Caki2 (cell line): ENCODE results near the gene MEP1B. TPM values are rescaled to one million over a fixed set of nuclear protein-coding genes. Genes with fewer than 3 reads are reported as not detected.
"Not testable (repeated sequence)": the region's sequence is repeated elsewhere in the genome, so short reads cannot be mapped to it uniquely, and the experiment has no call there.

Experiments
- DNase-seq: peaks from one replicate; pipeline ENCODE4 v3.0.0-alpha.2; 2015; ENCODE audit warnings: low read depth
- in situ Hi-C: cut with HindIII; loops from 2 replicates; pipeline ENCODE4 v1.10.0; 2016; ENCODE audit warnings: low sequenced_read_pairs, low pct_unique_long_range_greater_than_20kb, mixed read lengths
- total RNA-seq: library from RNA; depleted of rRNA; stranded (reverse); fragments of >200 nt; shearing (Covaris generic); gene quantifications from 2 replicates; pipeline ENCODE4 v1.2.3, GENCODE V29; 2014; ENCODE audit warnings: low replicate concordance

MEP1B gene
- total RNA-seq, 1 experiment from 2014 or later = not detected

GRCh38 chr18:32201948-32202672 is 12.3 kb downstream of the MEP1B start:
- no peak for DNase-seq
- in situ Hi-C loops = no loop called here

GRCh38 chr18:32208023-32208422 is 18.2 kb downstream of the MEP1B start:
- DNase-seq = no peak
- in situ Hi-C loops = no loop called here

DNA sequence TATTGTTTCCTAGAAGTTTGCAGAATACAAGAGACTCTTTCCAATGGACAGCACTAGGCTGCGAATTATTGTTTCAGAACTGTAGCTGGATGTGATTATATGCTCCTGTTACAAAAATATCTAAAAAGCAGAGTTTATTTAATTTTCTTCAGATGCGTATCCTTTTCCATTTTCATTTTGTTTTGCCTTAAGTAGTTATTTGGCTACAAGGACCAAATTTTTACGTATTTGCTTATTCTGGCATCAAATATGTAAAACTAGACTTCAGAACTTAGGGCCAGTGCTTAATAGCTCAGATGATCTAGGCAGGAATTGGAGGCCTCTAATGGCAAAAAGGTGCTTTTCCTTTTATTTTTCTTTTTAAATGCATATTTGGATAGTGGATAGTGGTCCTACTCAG is 18.7 kb downstream of the MEP1B start:
- in situ Hi-C loops = no loop called here
- DNase-seq = no peak

- in situ Hi-C loops = no loop called here
Measured at GRCh38 chr18:32209685-32210445, 20.0 kb downstream of the MEP1B start.

GRCh38 chr18:32213693-32214092 is 23.9 kb downstream of the MEP1B start:
- in situ Hi-C loops = no loop called here
- DNase-seq = no peak

More at GRCh38 chr18:32209685-32210445, 20.0 kb downstream of the MEP1B start:
- no peak for DNase-seq

DNA sequence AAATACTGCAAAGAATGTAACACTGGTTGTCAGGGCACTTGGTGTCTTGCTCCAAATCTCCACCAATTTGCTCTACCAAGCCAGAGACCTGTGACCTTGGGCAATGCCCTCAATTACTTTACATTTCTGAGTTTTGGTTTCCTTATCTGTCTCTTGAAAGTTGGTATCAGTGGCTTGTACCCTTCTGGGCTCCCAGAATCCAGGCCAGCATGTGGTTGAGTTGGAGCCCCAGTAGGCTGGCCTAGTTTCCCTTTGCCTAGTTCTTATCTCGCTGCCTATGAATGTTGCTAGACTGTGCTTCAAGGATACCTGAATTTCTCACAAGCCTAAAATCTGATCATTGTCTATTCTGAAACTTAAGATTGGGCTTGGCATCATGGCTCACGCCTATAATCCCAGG is 26.6 kb downstream of the MEP1B start:
- no peak for DNase-seq
- in situ Hi-C loops = no loop called here

GRCh38 chr18:32219431-32220018 is 29.7 kb downstream of the MEP1B start:
- in situ Hi-C loops = no loop called here

DNA sequence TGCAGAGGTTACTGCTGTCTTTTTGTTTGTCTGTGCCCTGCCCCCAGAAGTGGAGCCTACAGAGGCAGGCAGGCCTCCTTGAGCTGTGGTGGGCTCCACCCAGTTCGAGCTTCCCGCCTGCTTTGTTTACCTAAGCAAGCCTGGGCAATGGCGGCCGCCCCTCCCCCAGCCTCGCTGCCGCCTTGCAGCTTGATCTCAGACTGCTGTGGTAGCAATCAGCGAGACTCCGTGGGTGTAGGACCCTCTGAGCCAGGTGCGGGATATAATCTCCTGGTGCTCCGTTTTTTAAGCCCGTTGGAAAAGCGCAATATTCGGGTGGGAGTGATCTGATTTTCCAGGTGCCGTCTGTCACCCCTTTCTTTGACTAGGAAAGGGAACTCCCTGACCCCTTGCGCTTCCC is 43.5 kb downstream of the MEP1B start:
- DNase-seq, in situ Hi-C loops: not testable (repeated sequence)

More at GRCh38 chr18:32219431-32220018, 29.7 kb downstream of the MEP1B start:
- DNase-seq = no peak

GRCh38 chr18:32237049-32237448 is 47.2 kb downstream of the MEP1B start:
- in situ Hi-C loops = no loop called here
- DNase-seq = no peak

GRCh38 chr18:32238635-32239268 is 48.9 kb downstream of the MEP1B start:
- in situ Hi-C loops = no loop called here

DNA sequence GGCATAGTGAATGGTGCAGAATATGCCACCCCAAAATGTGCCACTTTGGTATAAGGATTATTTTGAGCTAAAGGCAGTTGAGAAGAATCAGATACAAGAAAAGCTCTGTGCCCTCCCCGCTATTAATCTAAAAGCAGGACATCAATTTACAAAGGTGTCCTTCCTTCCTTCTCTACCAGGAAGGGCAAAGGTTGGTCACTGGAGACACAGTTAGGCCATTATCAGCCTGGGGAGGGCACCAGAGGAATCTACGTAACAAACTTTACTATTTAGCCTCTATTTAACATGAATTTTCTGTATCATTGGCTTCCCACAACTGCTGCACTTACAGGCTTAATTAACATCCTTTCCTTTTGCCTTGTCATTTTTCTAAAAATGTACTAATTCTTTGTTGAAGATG is 52.6 kb downstream of the MEP1B start:
- in situ Hi-C loops = no loop called here
- DNase-seq = no peak

More at GRCh38 chr18:32238635-32239268, 48.9 kb downstream of the MEP1B start:
- DNase-seq = no peak

DNA sequence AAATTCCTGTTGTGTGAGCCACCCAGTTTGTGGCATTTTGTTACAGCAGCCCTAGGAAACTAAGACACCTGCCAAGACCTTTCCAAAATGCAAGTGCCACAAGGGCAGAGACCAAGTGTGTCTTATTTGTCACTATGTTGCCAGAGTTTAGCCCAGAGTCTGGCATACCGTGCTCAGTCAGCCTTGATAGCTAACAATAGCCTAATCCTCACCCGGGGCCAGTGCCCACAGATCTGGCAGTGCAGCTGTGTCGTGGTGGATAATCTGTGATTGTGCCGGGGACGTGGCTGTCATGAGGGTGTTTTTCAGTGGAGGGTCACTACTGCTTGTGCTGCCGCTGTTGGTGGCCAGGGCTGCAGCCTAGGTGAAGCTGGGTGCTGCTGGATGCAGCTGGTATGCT is 53.5 kb downstream of the MEP1B start:
- in situ Hi-C loops = no loop called here
- DNase-seq = no peak

GRCh38 chr18:32244881-32245280 is 55.0 kb downstream of the MEP1B start:
- no peak for DNase-seq
- in situ Hi-C loops = no loop called here

DNA sequence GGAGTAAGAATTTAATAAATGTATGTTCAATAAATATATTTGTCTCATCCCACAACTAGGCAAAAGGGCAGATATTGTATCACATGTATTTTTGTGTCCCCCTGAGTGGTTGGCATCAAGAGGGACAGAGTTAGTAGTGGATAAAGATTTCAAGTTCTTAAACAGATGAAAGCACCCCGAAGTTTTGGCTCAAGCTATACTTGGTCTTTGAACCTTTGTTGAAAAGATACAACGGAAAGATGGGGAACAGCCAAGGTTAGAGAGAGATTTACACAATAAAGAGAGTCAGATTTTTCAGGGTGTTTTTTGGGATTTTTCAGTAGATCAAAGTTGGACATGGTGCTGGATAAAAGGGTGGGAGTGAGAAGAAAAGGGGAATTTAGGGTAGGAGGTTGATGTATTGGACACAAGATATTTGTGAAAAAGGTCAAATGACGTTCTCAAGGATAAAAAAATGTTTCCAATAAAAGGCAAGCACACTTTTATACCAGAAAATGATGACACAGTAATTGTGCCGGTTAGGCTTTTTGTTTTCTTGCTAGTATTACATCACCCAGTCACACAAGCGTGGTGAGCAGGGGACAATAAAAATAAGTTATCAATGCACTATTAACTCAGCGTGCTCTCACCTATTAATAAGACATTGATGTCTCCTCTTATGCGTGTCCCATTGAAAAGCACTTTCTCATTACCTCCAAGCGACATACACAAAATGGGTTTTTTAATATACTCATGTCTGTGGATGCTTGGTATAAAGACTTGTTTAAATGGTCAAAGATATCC is 59.5 kb downstream of the MEP1B start:
- in situ Hi-C loops = no loop called here
- DNase-seq = no peak

DNA sequence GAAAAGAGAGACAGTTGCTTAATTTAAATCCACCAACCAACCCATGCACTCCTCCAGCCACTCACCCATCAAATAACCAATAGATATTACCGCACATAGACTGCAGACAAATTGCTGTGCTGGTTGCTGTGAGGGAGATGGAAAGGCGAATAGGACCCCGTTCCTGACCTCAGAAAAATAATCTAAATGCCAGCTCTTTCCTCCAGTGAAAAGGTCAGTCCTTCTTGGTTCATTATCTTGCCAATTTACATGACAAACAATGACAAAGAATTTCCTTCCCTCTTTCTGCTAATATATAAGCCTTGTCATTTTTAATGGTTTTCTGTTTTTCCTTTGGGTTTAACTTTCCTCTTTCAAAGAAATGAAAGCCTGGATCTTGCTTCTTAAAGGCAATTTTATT is 61.6 kb downstream of the MEP1B start:
- in situ Hi-C loops = no loop called here
- DNase-seq = no peak

DNA sequence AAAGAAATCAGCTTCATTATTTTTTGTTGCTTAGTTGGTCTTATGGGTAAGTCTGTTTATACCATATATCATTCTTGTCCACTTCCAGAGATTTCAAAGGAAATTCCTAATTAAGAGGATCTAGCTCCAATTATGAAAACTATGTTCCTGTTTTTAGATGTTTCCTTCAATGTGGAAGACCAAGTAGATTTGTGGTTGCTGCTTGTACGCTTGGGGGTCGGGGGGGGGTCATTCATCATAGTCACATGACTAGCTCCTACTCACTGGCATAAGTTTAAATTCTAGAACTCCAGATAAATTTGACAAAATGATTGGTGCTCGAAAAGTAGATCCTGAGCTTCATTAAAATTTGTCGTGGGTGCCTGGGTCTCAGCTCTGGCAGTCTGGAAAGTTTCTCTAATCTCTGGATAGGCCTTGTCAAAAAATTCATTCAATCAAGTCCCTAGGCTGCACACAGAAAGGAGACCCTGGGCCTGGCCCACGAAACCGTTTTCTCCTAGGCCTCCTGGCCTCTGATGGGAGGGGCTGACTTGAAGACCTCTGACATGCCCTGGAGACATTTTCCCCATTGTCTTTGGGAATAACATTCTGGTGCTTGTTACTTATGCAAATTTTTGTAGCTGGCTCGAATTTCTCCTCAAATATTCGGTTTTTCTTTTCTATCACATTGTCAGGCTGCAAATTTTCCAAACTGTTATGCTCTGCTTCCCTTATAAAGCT is 62.5 kb downstream of the MEP1B start:
- DNase-seq = no peak
- in situ Hi-C loops = no loop called here

- in situ Hi-C loops = no loop called here
- no peak for DNase-seq
Measured at GRCh38 chr18:32255570-32255969, 65.7 kb downstream of the MEP1B start.
